Activated CD4-positive, alpha-beta T cell treated with anti-CD3 and anti-CD28 coated beads for 4 hours (primary cell): Measurements from ENCODE around the gene GALNT1.

Experiments
- DNase-seq, 2 donors: peaks; one replicate each; pipeline ENCODE4 v3.0.0-alpha.2; 2020

Gene GALNT1

DNA sequence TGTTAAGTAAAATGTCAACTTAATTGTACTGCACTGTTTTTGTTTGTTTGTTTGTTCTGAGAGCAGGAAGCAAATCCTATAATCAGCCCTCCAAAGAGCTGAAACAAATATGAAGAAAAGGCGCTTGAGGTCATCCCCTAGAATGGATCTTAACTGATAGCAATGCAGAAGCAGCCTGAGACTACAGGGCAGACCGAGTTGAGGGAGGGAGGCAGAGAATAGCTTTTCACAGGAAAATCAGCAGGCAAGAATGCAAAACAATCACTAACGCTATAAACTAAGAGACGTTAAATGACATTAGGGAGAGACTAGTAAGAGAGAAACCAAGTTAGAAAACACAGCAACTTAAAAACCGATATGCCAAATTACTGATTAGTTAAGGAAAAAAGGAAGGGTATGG, 37.2 kb downstream of the GALNT1 start:
- DNase-seq, result no peak

- DNase-seq, result no peak
Observed at GRCh38 chr18:35619464-35619863, 37.9 kb downstream of the GALNT1 start.

DNA sequence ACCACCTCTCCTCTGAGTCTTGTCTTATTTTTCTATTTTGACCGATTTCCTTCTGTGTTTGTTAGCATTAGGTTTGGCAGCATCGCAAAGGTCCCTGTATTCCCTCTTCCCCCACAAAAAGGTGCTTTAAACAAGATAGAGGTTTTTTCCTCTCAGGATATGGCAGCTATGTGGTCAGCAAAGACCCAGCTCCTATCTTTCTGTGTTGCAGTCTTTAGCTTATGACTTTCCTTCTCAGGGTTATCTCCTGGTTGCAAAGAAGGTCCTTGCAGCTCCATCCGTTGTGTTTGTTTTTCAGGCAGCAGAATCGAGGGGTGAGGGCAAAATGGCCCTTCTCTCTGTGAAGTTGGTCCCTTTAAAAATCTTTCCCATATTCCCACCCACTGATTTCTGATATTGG, 38.4 kb downstream of the GALNT1 start:
- no peak for DNase-seq

- no peak for DNase-seq
Observed at GRCh38 chr18:35620765-35621164, 39.2 kb downstream of the GALNT1 start.

GRCh38 chr18:35623255-35623654, 41.7 kb downstream of the GALNT1 start:
- DNase-seq, result no peak

DNA sequence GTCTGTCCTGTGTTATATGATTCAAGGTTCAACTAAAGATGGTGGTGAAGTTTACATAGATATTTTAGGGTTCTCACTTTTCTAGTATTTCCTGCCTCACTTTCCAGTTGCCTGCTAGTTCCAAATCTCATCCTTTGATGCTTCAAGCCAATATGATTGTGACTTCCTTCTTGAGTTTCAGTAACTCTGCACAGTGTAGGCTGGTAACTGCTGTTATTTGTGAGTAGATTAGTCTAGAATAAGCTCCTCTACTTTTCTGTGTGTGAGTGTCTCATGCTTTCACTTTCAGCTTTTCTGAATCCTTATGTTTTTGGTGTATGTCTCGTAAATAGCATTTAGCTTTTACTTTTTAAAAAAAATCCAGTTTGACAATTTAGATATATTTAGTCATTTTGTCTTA, 42.6 kb downstream of the GALNT1 start:
- DNase-seq, result no peak

GRCh38 chr18:35625232-35625631, 43.7 kb downstream of the GALNT1 start:
- DNase-seq, result no peak

GRCh38 chr18:35633761-35634160, 52.2 kb downstream of the GALNT1 start:
- no peak for DNase-seq

GRCh38 chr18:35634323-35634722, 52.8 kb downstream of the GALNT1 start:
- no peak for DNase-seq

GRCh38 chr18:35635170-35635569, 53.6 kb downstream of the GALNT1 start:
- no peak for DNase-seq

GRCh38 chr18:35637227-35637626, 55.7 kb downstream of the GALNT1 start:
- no peak for DNase-seq

DNA sequence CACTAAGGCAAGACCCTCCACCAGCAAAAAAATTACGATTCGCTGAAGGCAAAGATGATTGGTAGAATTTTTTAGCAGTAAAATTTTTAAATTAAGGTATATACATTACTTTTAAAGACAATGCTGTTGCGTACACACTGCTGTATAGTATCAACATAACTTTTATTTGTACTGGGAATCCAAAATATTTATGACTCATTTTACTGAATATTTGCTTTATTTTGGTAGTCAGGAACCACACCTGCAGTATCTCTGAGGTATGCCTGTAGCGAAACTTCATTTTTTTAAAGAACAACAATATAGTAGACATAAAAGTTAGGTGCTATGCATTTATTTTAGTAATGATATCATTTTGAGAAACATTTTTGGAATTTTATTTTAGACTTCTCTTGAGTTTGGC, 57.8 kb downstream of the GALNT1 start:
- no peak for DNase-seq

DNA sequence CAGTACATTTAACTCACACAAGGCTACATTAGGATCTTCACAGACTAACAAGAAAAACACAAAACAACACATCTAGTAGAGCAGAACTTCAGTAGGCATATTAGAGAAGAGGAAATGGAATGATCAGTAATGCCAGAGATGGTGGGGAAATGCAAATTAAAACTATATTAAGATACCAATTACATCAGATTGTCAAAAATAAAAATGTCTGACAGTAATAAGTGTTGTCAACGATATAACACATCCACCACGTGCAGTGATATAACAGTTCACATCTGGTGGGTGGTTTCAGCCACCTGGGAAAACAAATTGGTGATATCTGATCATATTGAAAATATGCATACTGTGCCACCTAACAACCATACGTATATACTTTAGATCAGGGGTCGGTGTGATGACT, 59.9 kb downstream of the GALNT1 start:
- no peak for DNase-seq

GRCh38 chr18:35641916-35642315, 60.4 kb downstream of the GALNT1 start:
- no peak for DNase-seq

GRCh38 chr18:35642802-35643201, 61.3 kb downstream of the GALNT1 start:
- no peak for DNase-seq

DNA sequence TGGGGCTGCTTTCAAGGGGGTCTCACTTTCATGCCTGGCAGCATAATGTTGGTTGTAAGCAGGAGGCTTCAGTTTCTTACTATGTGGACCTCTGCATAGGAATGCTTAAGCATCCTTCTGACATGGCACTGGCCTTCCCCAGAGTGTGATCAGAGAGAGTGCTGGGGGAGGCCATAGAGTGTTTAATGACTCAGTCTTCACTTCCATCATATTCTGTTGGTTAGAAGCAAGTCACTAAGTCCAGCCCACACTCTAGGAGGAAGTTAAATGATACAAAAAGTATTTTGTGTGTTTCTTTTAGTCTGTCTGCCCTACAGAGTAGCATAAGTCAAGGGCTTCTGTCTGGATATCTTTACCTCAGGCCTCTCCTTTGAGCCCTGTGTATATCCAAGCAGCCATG, 64.9 kb downstream of the GALNT1 start:
- no peak for DNase-seq

GRCh38 chr18:35653392-35654135, 72.0 kb downstream of the GALNT1 start:
- DNase-seq, result no peak

GRCh38 chr18:35658112-35658511, 76.6 kb downstream of the GALNT1 start:
- no peak for DNase-seq

GRCh38 chr18:35661483-35662146, 80.1 kb downstream of the GALNT1 start:
- DNase-seq, result no peak

DNA sequence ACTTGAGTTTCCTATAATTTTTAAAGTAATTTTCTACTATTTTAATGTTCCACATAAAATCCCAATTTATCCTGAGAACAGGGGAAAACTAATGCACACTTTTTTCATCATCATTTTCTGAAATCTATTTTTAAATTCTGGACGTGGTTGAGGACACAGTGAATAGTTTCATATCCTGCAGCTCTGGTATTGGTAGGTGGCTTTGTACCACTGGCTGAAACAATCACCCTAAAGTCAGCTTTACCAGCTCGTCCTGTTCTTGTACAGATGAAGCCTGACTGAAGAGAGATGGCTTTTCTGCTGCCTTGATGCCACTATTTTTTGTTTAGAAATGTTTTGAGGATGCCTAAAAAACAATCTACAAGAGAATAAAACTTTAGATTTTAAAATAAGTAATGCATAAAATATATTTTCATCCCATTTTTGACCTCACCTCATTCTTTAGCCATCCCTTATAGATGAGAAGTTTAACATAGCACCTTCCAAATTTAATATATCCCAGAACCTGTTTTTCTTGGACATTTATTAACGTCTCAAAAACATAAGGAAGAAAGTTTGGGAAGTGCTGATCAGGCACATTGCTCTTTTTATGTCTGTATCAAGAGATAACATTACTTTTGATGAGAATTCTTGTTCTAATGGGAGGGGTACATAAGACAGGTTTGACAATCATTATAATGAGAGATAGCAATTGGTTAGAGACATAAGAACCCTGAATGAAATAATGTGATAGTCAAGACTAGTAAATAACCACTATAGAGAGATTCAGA, 80.9 kb downstream of the GALNT1 start:
- no peak for DNase-seq

DNA sequence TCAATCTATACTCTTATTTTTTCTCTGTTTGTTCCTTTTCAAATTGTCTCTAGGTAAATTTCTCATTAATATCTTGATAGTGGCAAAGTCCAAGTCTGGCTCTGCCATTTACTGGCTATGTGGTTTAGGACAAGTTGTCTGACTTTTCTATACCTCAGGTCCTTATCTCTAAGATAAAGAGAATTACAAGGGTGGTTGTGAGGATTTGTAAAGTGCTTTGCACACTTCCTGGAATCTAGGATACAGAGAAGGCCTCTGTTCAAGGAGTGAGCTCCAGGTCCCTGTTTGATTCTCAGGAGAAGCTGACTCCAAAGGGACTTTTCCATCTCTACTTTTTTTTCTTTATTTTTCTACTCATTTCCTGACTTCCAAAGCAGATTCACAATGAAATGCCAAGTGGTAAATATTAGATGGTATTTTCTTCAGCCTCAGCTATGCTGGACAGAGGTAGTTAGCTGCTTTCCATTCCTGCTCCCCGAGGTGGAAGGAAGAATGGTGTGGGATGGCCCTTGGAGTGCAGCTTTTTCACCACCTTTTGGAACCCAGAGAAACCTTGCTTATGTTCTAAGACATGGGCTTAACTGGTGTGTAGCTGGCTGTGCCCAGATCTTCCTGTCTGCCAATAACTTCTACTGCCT, 90.5 kb downstream of the GALNT1 start:
- no peak for DNase-seq

DNA sequence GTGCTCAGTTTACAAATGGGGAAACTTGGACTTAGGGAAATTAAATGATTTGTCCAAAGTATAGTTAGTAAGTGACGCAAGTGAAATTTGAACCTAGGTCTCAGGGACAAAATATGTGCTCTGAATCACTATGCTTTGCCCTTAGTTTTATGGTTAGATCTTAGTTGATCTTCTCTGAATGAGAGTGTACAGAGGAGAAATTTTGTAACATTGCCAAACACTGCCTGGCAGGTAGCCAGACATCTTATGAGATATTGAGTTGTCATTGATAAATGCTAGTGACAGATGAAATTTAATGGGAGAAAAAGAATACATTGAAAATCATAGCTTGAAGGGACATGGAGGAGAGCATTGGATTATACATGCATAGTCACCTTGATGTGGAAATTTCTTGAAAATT, 91.4 kb downstream of the GALNT1 start:
- no peak for DNase-seq

DNA sequence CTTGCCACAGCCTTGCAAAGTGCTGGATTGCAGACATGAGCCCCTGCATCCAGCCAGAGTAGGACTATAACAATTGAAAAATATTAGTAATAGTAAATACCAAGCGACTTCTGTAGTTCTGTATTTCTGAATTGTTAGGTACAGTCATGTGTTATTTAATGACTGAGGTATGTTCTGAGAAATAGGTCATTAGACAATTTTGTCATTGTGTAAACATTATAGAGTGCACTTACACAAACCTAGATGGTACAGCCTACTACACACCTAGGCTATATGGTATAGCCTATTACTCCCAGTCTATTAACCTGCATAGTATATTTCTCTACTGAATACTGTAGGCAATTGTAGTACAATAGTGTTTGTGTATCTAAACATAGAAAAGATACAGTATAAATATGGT, 92.1 kb downstream of the GALNT1 start:
- DNase-seq, result no peak

DNA sequence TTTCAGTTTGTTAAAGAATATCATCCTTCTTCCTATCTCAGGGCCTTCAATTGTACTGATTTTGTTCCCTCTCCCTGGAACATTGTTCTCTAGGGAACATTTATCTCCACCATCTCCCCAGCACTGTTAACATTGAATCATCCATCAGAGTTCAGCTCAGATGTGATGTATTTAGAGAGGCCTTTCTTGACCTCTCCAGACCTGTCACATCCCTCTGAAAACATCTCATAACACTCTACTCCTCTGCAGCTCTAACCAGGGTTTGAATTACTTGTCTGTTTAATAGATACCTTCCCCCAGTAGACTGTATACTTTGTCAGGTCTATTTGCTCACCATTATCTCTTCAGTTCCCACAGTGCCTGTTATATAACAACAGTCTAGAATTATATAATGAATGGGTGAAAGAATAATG, 98.6 kb downstream of the GALNT1 start:
- DNase-seq, result no peak
